ENCODE measurements around the gene GARIN5B.

DNA sequence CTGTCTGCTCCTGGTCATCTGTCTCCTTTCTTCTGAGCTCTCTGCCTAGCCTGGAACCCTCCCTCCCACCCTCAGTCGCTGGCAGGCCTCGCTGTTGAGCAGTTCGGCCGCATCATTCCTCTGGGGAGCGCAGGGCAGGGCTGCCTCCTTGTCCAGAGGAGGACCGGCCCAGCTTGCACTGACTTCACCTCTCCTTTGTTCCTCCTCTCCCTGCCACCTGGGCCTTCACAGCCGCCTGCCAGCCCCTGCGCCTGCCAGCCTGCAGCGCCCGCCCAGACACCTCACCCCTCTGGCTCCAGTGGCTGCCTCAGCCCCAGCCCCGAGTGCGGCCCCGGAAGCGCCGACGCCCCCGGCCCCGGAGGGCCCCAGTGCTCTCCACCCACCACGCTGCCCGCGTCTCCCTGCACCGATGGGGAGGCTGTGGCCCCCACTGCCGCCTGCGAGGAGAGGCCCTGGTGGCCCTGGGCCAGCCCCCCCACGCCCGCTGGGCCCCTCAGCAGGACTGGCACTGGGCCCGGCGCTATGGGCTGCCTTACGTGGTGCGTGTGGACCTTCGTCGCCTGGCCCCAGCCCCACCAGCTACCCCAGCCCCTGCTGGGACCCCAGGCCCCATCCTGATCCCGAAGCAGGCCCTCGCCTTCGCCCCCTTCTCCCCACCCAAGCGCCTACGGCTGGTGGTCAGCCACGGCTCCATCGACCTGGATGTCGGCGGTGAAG, 16.2 kb downstream of the GARIN5B start:
- no peak for TF ChIP-seq POLR2A (IDR thresholded peaks at IDR 0.05; ENCODE audit: low read depth, low read length)
- TF ChIP-seq TAF1 (IDR thresholded peaks at IDR 0.05; ENCODE audit: borderline replicate concordance, low read depth, low read length), result no peak

All from GM12892 (cell line).